Activated CD8-positive, alpha-beta memory T cell treated with anti-CD3 and anti-CD28 coated beads, Interleukin-2, amount 10 ng/mL, durations not matched to agents 7 days and 5 days (primary cell): ENCODE measurements around the gene TAAR8. TPM values are rescaled to one million over a fixed set of nuclear protein-coding genes. Genes with fewer than 3 reads are reported as not detected.
"Not testable (repeated sequence)": the region's sequence is repeated elsewhere in the genome, so short reads cannot be mapped to it uniquely, and the experiment has no call there.

Experiments
- ATAC-seq: fragments of 150-1000 bp; cut with Tn5 transposase; one replicate; pipeline ENCODE4 v1.10.0; 2021; ENCODE audit warnings: moderate library complexity
- CTCF ChIA-PET: fragments of 350-600 bp; sonication (Branson Sonifier 250); formaldehyde crosslinking; loops from one replicate; lab custom pipeline; 2021; ENCODE audit warnings: antibody characterized with exemption; lab: Charles Lee
- DNase-seq: peaks from one replicate; pipeline ENCODE4 v3.0.0-alpha.2; 2020
- H3K27ac Mint-ChIP-seq: one replicate; pipeline ENCODE4 v1.8.0; 2021; ENCODE audit warnings: mild to moderate bottlenecking, mixed read lengths
- H3K27me3 Mint-ChIP-seq: one replicate; pipeline ENCODE4 v1.8.0; 2021; ENCODE audit warnings: mixed read lengths
- H3K36me3 Mint-ChIP-seq: one replicate; pipeline ENCODE4 v1.8.0; 2021; ENCODE audit warnings: mild to moderate bottlenecking, mixed read lengths
- H3K4me1 Mint-ChIP-seq: one replicate; pipeline ENCODE4 v1.8.0; 2021; ENCODE audit warnings: mixed read lengths
- H3K4me3 Mint-ChIP-seq: one replicate; pipeline ENCODE4 v1.8.0; 2021; ENCODE audit warnings: mild to moderate bottlenecking, moderate library complexity, mixed read lengths
- H3K9me3 Mint-ChIP-seq: one replicate; pipeline ENCODE4 v1.8.0; 2022; ENCODE audit warnings: low read depth, mixed read lengths
- total RNA-seq, 2 experiments: library from RNA; stranded (reverse); gene quantifications; one replicate each; pipeline ENCODE4 v1.2.3, GENCODE V29; 2021

TAAR8 gene
- total RNA-seq, 2 experiments from 2014 or later, result not detected

GRCh38 chr6:132566404-132566803 lies 13.9 kb downstream of the TAAR8 start:
- Mint-ChIP-seq H3K9me3 (no peaks in the 10 kb centered on the region), H3K27me3 (peaks cover 28% of the 10 kb centered on the region), H3K36me3 (no peaks in the 10 kb centered on the region), H3K4me3 (no peak overlapping the region), H3K4me1 (no peaks in the 10 kb centered on the region), H3K27ac (no peak overlapping the region)
- CTCF ChIA-PET, result no interaction called here
- no peak for ATAC-seq
- no peak for DNase-seq

GRCh38 chr6:132567566-132567965 lies 15.1 kb downstream of the TAAR8 start:
- no peak for DNase-seq
- ATAC-seq, result no peak
- no peak overlapping the region for H3K27ac Mint-ChIP-seq
- no peaks in the 10 kb centered on the region for H3K4me1 Mint-ChIP-seq
- CTCF ChIA-PET, result no interaction called here
- no peak overlapping the region for H3K4me3 Mint-ChIP-seq
- H3K27me3 Mint-ChIP-seq, result peaks cover 30% of the 10 kb centered on the region
- no peaks in the 10 kb centered on the region for H3K9me3 Mint-ChIP-seq
- no peaks in the 10 kb centered on the region for H3K36me3 Mint-ChIP-seq

- Mint-ChIP-seq H3K27ac (no peak overlapping the region), H3K9me3 (no peaks in the 10 kb centered on the region), H3K27me3 (peaks cover 31% of the 10 kb centered on the region), H3K4me1 (no peaks in the 10 kb centered on the region), H3K4me3 (no peak overlapping the region), H3K36me3 (no peaks in the 10 kb centered on the region)
- ATAC-seq (no peak), DNase-seq (no peak)
- CTCF ChIA-PET, result no interaction called here
Measured at GRCh38 chr6:132568611-132569010, 16.1 kb downstream of the TAAR8 start.

GRCh38 chr6:132569170-132569569 lies 16.7 kb downstream of the TAAR8 start:
- Mint-ChIP-seq H3K27me3 (peaks cover 34% of the 10 kb centered on the region), H3K4me1 (no peaks in the 10 kb centered on the region), H3K27ac (no peak overlapping the region), H3K36me3 (no peaks in the 10 kb centered on the region), H3K4me3 (no peak overlapping the region), H3K9me3 (no peaks in the 10 kb centered on the region)
- CTCF ChIA-PET, result no interaction called here
- ATAC-seq, result no peak
- DNase-seq, result no peak

- CTCF ChIA-PET, result no interaction called here
- no peaks in the 10 kb centered on the region for H3K9me3 Mint-ChIP-seq
- DNase-seq (no peak), ATAC-seq (no peak)
- H3K27me3 Mint-ChIP-seq, result peaks cover 34% of the 10 kb centered on the region
- no peaks in the 10 kb centered on the region for H3K36me3 Mint-ChIP-seq
- H3K27ac Mint-ChIP-seq, result no peak within 1 kb of the TSS
- H3K4me1 Mint-ChIP-seq, result no peaks in the 10 kb centered on the region
- H3K4me3 Mint-ChIP-seq, result no peak within 1 kb of the TSS
Measured at GRCh38 chr6:132570221-132570777, 17.8 kb downstream of the TAAR8 start, which contains the start of gene TAAR6. Gene TAAR6 (plus strand): TSS chr6:132570322. CDS start chr6:132570322, 0 bp downstream.

- Mint-ChIP-seq H3K27me3 (peaks cover 38% of the 10 kb centered on the region), H3K4me1 (no peaks in the 10 kb centered on the region), H3K9me3 (no peaks in the 10 kb centered on the region), H3K27ac (no peak overlapping the region), H3K4me3 (no peak overlapping the region), H3K36me3 (no peaks in the 10 kb centered on the region)
- CTCF ChIA-PET, result no interaction called here
- no peak for ATAC-seq
- no peak for DNase-seq
Measured at GRCh38 chr6:132571774-132572173, 19.3 kb downstream of the TAAR8 start.

- ATAC-seq, result no peak
- no peaks in the 10 kb centered on the region for H3K9me3 Mint-ChIP-seq
- peaks cover 21% of the 10 kb centered on the region for H3K27me3 Mint-ChIP-seq
- no peak for DNase-seq
- no peak overlapping the region for H3K4me3 Mint-ChIP-seq
- H3K27ac Mint-ChIP-seq, result no peak overlapping the region
- H3K4me1 Mint-ChIP-seq, result no peaks in the 10 kb centered on the region
- no peaks in the 10 kb centered on the region for H3K36me3 Mint-ChIP-seq
- CTCF ChIA-PET, result no interaction called here
Measured at GRCh38 chr6:132584698-132585097, 32.2 kb downstream of the TAAR8 start.

GRCh38 chr6:132587424-132587823 lies 35.0 kb downstream of the TAAR8 start:
- DNase-seq, result no peak
- Mint-ChIP-seq H3K4me1 (no peaks in the 10 kb centered on the region), H3K4me3 (no peak overlapping the region), H3K9me3 (no peaks in the 10 kb centered on the region), H3K27me3 (peaks cover 18% of the 10 kb centered on the region), H3K36me3 (no peaks in the 10 kb centered on the region), H3K27ac (no peak overlapping the region)
- CTCF ChIA-PET, result no interaction called here
- no peak for ATAC-seq

- Mint-ChIP-seq H3K27ac (no peak within 1 kb of the TSS), H3K4me1 (no peaks in the 10 kb centered on the region), H3K9me3 (no peaks in the 10 kb centered on the region), H3K36me3 (no peaks in the 10 kb centered on the region), H3K27me3 (peaks cover 8% of the 10 kb centered on the region), H3K4me3 (no peak within 1 kb of the TSS)
- peak; percentile 27 for ATAC-seq
- no peak for DNase-seq
- CTCF ChIA-PET, result interaction anchor here (1.0 kb wide), 1 partner anchor 27 kb away, joined by 3 read pairs; no protein-coding TSS in a partner anchor
Measured at GRCh38 chr6:132589454-132589853, 37.0 kb downstream of the TAAR8 start, which contains the start of gene TAAR5. Gene TAAR5 (minus strand): TSS chr6:132589741. CDS start chr6:132589686, 55 bp downstream.

- H3K4me3 Mint-ChIP-seq, result no peak overlapping the region
- CTCF ChIA-PET, result interaction anchor here (0.6 to 1.0 kb wide), 2 partner anchors 9 to 26 kb away, joined by 3 read pairs; no protein-coding TSS in a partner anchor
- DNase-seq, result no peak
- H3K36me3 Mint-ChIP-seq, result no peaks in the 10 kb centered on the region
- peaks cover 5% of the 10 kb centered on the region for H3K27me3 Mint-ChIP-seq
- H3K27ac Mint-ChIP-seq, result no peak overlapping the region
- ATAC-seq, result no peak
- H3K4me1 Mint-ChIP-seq, result no peaks in the 10 kb centered on the region
- H3K9me3 Mint-ChIP-seq, result no peaks in the 10 kb centered on the region
Measured at GRCh38 chr6:132590362-132590761, 37.9 kb downstream of the TAAR8 start.

GRCh38 chr6:132592855-132593254 lies 40.4 kb downstream of the TAAR8 start:
- Mint-ChIP-seq H3K9me3 (no peaks in the 10 kb centered on the region), H3K4me1 (no peaks in the 10 kb centered on the region), H3K27me3 (peaks cover 7% of the 10 kb centered on the region), H3K27ac (no peak overlapping the region), H3K4me3 (no peak overlapping the region), H3K36me3 (no peaks in the 10 kb centered on the region)
- CTCF ChIA-PET, result no interaction called here
- ATAC-seq (no peak), DNase-seq (no peak)

GRCh38 chr6:132596201-132596600 lies 43.7 kb downstream of the TAAR8 start:
- Mint-ChIP-seq H3K36me3 (no peaks in the 10 kb centered on the region), H3K27ac (no peak overlapping the region), H3K9me3 (no peaks in the 10 kb centered on the region), H3K27me3 (peaks cover 20% of the 10 kb centered on the region), H3K4me3 (no peak overlapping the region), H3K4me1 (no peaks in the 10 kb centered on the region)
- no peak for ATAC-seq
- DNase-seq, result no peak
- CTCF ChIA-PET, result interaction anchor here (1.1 kb wide), 1 partner anchor 20 kb away, joined by 3 read pairs; no protein-coding TSS in a partner anchor

GRCh38 chr6:132598473-132598872 lies 46.0 kb downstream of the TAAR8 start:
- H3K27me3 Mint-ChIP-seq, result peaks cover 15% of the 10 kb centered on the region
- CTCF ChIA-PET, result interaction anchor here (1.1 kb wide), 1 partner anchor 18 kb away, joined by 3 read pairs; no protein-coding TSS in a partner anchor
- no peak overlapping the region for H3K27ac Mint-ChIP-seq
- DNase-seq (no peak), ATAC-seq (peak; percentile 47)
- no peak overlapping the region for H3K4me3 Mint-ChIP-seq
- no peaks in the 10 kb centered on the region for H3K36me3 Mint-ChIP-seq
- H3K4me1 Mint-ChIP-seq, result no peaks in the 10 kb centered on the region
- H3K9me3 Mint-ChIP-seq, result no peaks in the 10 kb centered on the region

GRCh38 chr6:132600900-132601299 lies 48.4 kb downstream of the TAAR8 start:
- CTCF ChIA-PET, result interaction anchor here (1.2 kb wide), 1 partner anchor 30 kb away, joined by 3 read pairs; no protein-coding TSS in a partner anchor
- H3K9me3 Mint-ChIP-seq, H3K36me3 Mint-ChIP-seq, H3K27ac Mint-ChIP-seq, H3K4me1 Mint-ChIP-seq, H3K4me3 Mint-ChIP-seq, ATAC-seq, DNase-seq: not testable (repeated sequence)
- peaks cover 22% of the 10 kb centered on the region for H3K27me3 Mint-ChIP-seq
